Astrocyte of the hippocampus (primary cell): ENCODE results near the gene CRYZL1.

Experiments used
- DNase-seq: peaks from one replicate; pipeline ENCODE4 v3.0.0; 2011; ENCODE audit warnings: low read depth, low spot score

Gene CRYZL1

GRCh38 chr21:33541756-33542639 lies 99.5 kb downstream of the CRYZL1 start, which contains the start of gene GART:
Gene GART, minus strand, starts transcription at chr21:33542117. Its CDS starts 2,802 bp downstream, at chr21:33539315.
- peak; percentile 90 for DNase-seq

DNA sequence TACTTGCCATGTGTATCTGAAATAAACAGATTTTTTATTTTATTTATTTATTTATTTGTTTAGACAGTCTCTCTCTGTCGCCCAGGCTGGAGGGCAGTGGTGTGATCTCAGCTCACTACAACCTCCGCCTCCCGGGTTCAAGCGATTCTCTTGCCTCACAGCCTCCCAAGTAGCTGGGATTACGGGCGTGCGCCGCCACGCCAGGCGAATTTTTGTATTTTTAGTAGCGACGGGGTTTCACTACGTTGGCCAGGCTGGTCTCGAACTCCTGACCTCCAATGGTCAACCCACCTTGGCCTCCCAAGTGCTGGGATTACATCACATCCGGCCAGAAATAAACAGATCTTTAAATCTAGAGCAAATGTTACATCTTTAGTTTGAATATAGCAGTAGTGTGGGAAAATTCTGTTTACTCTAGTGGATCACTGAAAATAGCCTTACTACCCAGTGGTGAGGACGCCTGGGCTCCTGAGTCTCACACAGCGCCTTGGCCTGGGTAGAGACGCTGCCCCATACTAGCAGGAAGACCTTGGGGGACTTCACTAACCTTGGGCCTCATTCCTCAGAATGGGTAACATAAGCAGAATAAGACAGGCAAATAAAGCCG lies 100.3 kb downstream of the CRYZL1 start:
- DNase-seq: peak; percentile 26

DNA sequence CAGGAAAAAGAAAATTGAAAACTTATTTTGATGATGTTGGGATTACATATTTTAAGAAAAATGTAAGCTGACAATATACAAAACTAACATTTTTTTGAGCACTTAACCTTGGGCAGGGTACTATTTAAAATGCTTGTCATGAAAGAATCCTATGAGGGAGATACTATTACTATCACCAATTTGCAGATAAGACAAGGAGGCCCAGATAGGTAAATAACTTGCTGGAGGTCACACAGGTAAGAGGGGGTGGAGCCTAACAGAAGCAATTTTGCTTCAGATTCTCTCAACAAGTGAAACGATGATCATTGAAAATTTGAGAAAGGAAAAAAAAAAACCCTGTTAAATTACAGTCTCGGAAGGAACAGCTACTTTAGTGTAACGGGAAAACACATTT lies 100.8 kb downstream of the CRYZL1 start:
- no peak for DNase-seq

DNA sequence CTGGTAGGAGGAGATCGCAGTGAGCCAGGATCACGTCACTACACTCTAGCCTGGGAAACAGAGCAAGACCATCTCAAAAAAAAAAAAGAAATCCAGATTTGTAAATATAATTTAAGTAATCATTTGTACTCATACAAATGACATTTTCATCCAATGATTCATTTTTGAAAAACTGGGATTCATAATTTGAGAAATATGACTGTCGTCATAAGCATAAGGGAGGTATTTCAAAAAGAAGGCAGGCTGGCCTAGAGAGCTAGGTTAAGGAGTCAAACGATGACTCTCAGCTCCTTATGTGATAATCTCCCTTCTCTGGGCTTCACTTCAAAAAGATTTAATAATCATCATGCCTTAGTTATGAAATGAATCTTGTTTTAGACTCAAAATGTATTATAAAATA lies 101.9 kb downstream of the CRYZL1 start:
- DNase-seq: no peak
